B cell (primary cell): Measurements from ENCODE around the gene IGBP1. TPM values are rescaled to one million over a fixed set of nuclear protein-coding genes. Genes with fewer than 3 reads are reported as not detected.

Experiments used
- ATAC-seq: fragments of 200-7000 bp; cut with Tn5 transposase; one replicate; pipeline ENCODE4 v1.10.0; 2021; ENCODE audit warnings: low read depth, mild to moderate bottlenecking, moderate number of reproducible peaks, moderate library complexity
- CTCF ChIA-PET: fragments of 350-600 bp; sonication (Branson Sonifier 250); formaldehyde crosslinking; loops from one replicate; lab custom pipeline; 2021; ENCODE audit warnings: antibody characterized with exemption, inconsistent platforms; lab: Charles Lee
- POLR2A ChIA-PET: fragments of 350-600 bp; sonication (Branson Sonifier 250); formaldehyde crosslinking; loops from one replicate; lab custom pipeline; 2021; ENCODE audit warnings: antibody characterized with exemption; lab: Charles Lee
- DNase-seq: peaks from one replicate; pipeline ENCODE4 v3.0.0; 2013
- H2AFZ ChIP-seq: 2 replicates; pipeline ENCODE4 v1.6.1; 2012; ENCODE audit warnings: mild to moderate bottlenecking, low read depth, low read length; ENCODE audit not compliant: insufficient read depth, poor library complexity, severe bottlenecking
- H3K27ac ChIP-seq, 2 donors: 1 replicate in 1 of 2; 2 replicates in 1 of 2; pipeline ENCODE4 v1.5.1; 2012 to 2013; ENCODE audit warnings: low read length in 2 of 2, mild to moderate bottlenecking in 2 of 2, moderate library complexity in 1 of 2
- H3K27me3 ChIP-seq, 4 experiments: fragments of 200-600 bp in 1 of 4; sonication (generic) in 1 of 4; replicated peaks in 1 of 4; 1 replicate in 2 of 4; 2 replicates in 2 of 4; pipeline versions ENCODE4 v1.6.1 to v1.7.0; 2013 to 2016; ENCODE audit warnings: low read length in 3 of 4, mild to moderate bottlenecking in 2 of 4, mixed read lengths in 1 of 4, moderate library complexity in 1 of 4; ENCODE audit not compliant: insufficient read depth in 4 of 4, control insufficient read depth in 3 of 4; ENCODE audit errors: control extremely low read depth in 1 of 4
- H3K36me3 ChIP-seq, 2 experiments: replicated peaks in 1 of 2; 1 replicate in 1 of 2; 2 replicates in 1 of 2; pipeline versions ENCODE4 v1.6.1 to v1.7.1; 2013; ENCODE audit warnings: low read length in 1 of 2; ENCODE audit not compliant: insufficient read depth in 2 of 2, control insufficient read depth in 1 of 2; ENCODE audit errors: control extremely low read depth in 1 of 2, extremely low read depth in 1 of 2
- H3K4me1 ChIP-seq, 2 donors: fragments of 200-600 bp in 1 of 2; sonication (generic) in 1 of 2; 1 replicate in 1 of 2; 2 replicates in 1 of 2; pipeline versions ENCODE4 v1.5.1 to v1.6.1; 2013 to 2017; ENCODE audit warnings: low read length in 2 of 2; ENCODE audit not compliant: control insufficient read depth in 2 of 2, insufficient read depth in 2 of 2
- H3K4me2 ChIP-seq: replicated peaks from 2 replicates; pipeline ENCODE3; 2012; ENCODE audit warnings: mild to moderate bottlenecking, low read depth, low read length; ENCODE audit not compliant: poor library complexity, severe bottlenecking
- H3K4me3 ChIP-seq, 5 experiments: fragments of 200-600 bp in 1 of 5; sonication (generic) in 1 of 5; 1 replicate in 3 of 5; 2 replicates in 2 of 5; pipeline versions ENCODE4 v1.5.1 to v1.7.0; 2011 to 2016; ENCODE audit warnings: low read length in 4 of 5, mild to moderate bottlenecking in 4 of 5, low read depth in 2 of 5, control low read depth in 1 of 5, moderate library complexity in 1 of 5; ENCODE audit not compliant: insufficient read depth in 1 of 5; ENCODE audit errors: control extremely low read depth in 1 of 5, extremely low read depth in 1 of 5
- H3K79me2 ChIP-seq: fragments of 200-600 bp; sonication (generic); one replicate; pipeline ENCODE4 v1.6.0; 2016; ENCODE audit warnings: low read length; ENCODE audit not compliant: control insufficient read depth, insufficient read depth
- H3K9ac ChIP-seq: fragments of 200-600 bp; sonication (generic); 2 replicates; pipeline ENCODE4 v1.6.1; 2017; ENCODE audit warnings: mild to moderate bottlenecking, low read length, moderate library complexity
- H3K9me3 ChIP-seq, 3 donors: one replicate each; pipeline versions ENCODE4 v1.6.1 to v1.7.1; 2013; ENCODE audit warnings: low read length in 2 of 3; ENCODE audit not compliant: control insufficient read depth in 2 of 3, insufficient read depth in 1 of 3; ENCODE audit errors: control extremely low read depth in 1 of 3
- H4K20me1 ChIP-seq: 2 replicates; pipeline ENCODE4 v1.6.0; 2012; ENCODE audit warnings: mild to moderate bottlenecking, low read length; ENCODE audit not compliant: insufficient read depth, control insufficient read depth, poor library complexity, severe bottlenecking
- H3K27ac Mint-ChIP-seq: one replicate; pipeline ENCODE4 v1.8.0; 2021; ENCODE audit warnings: mixed read lengths
- H3K27me3 Mint-ChIP-seq: one replicate; pipeline ENCODE4 v1.8.0; 2021; ENCODE audit warnings: mixed read lengths
- H3K4me1 Mint-ChIP-seq: one replicate; pipeline ENCODE4 v1.8.0; 2021; ENCODE audit warnings: mixed read lengths
- H3K4me3 Mint-ChIP-seq: one replicate; pipeline ENCODE4 v1.8.0; 2021; ENCODE audit warnings: mixed read lengths
- H3K9me3 Mint-ChIP-seq: one replicate; pipeline ENCODE4 v1.8.0; 2022; ENCODE audit warnings: mixed read lengths; ENCODE audit not compliant: insufficient read depth
- CTCF ChIP-seq: fragments of 200-600 bp; IDR thresholded peaks from one replicate; pipeline ENCODE4 v1.8.0; 2022; ENCODE audit warnings: antibody characterized with exemption, mild to moderate bottlenecking
- EZH2 ChIP-seq: IDR thresholded peaks from 2 replicates; pipeline ENCODE4 v1.6.1; 2012; ENCODE audit warnings: borderline replicate concordance, low read depth, mild to moderate bottlenecking, moderate library complexity, low read length; ENCODE audit not compliant: insufficient read depth, poor library complexity, severe bottlenecking
- WGBS: methylation state at CpG from one replicate; pipeline ENCODE4 v1.1.5; 2013; ENCODE audit warnings: missing lambda C conversion rate; ENCODE audit not compliant: insufficient coverage; 5-methylcytosine and 5-hydroxymethylcytosine counted together
- intact Hi-C: fragments of 100-400 bp; cut with micrococcal nuclease; formaldehyde crosslinking; loops from one replicate; pipeline ENCODE4 v1.10.0; 2022
- polyA plus RNA-seq: library from polyadenylated mRNA; depleted of rRNA; stranded (reverse); fragments of >200 nt; gene quantifications from 2 replicates; pipeline ENCODE4 v1.2.3, GENCODE V29; 2012
- total RNA-seq, 2 donors: library from RNA; stranded (reverse); fragments of 120-200 nt in 1 of 2; gene quantifications; 1 replicate in 1 of 2; 2 replicates in 1 of 2; pipeline versions ENCODE4 v1.2.3 to v1.2.4, GENCODE V29; 2013 to 2022

IGBP1 gene
- total and polyA plus RNA-seq, 2 donors (not counting 1 experiment from before 2014, with no cell fraction given): 45.3 to 54.7 TPM

GRCh38 chrX:70088751-70089150 is 44.5 kb upstream of the IGBP1 start:
- H3K27ac ChIP-seq: no peak overlapping the region
- Mint-ChIP-seq H3K9me3 (no peaks in the 10 kb centered on the region), H3K27ac (no peak overlapping the region), H3K4me1 (no peaks in the 10 kb centered on the region), H3K4me3 (no peak overlapping the region), H3K27me3 (no peaks in the 10 kb centered on the region)
- ChIA-PET POLR2A (no interaction called here), CTCF (no interaction called here)
- DNase-seq (no peak), ATAC-seq (no peak)
- intact Hi-C loops: no loop called here
- H3K4me2 ChIP-seq: no peak overlapping the region
- no peak overlapping the region for H3K9ac ChIP-seq
- H4K20me1 ChIP-seq: no peaks in the 10 kb centered on the region
- TF ChIP-seq EZH2 (no peak), CTCF (no peak)
- H3K27me3 ChIP-seq: no peaks in the 10 kb centered on the region
- no peaks in the 10 kb centered on the region for H3K36me3 ChIP-seq
- no peak overlapping the region for H2AFZ ChIP-seq
- no peaks in the 10 kb centered on the region for H3K4me1 ChIP-seq
- H3K9me3 ChIP-seq: no peaks in the 10 kb centered on the region
- H3K4me3 ChIP-seq: no peak overlapping the region
- H3K79me2 ChIP-seq: no peaks in the 10 kb centered on the region

GRCh38 chrX:70089604-70090297 is 43.5 kb upstream of the IGBP1 start:
- POLR2A ChIA-PET: no interaction called here
- TF ChIP-seq EZH2: no peak
- no peak for TF ChIP-seq CTCF
- CTCF ChIA-PET: no interaction called here

More at GRCh38 chrX:70089604-70090297, 43.5 kb upstream of the IGBP1 start:
- H3K79me2 ChIP-seq: no peaks in the 10 kb centered on the region
- intact Hi-C loops: no loop called here
- H3K27me3 ChIP-seq: no peaks in the 10 kb centered on the region
- ATAC-seq: no peak
- no peaks in the 10 kb centered on the region for H3K9me3 Mint-ChIP-seq
- no peaks in the 10 kb centered on the region for H3K36me3 ChIP-seq
- H3K4me3 Mint-ChIP-seq: no peak overlapping the region
- no peaks in the 10 kb centered on the region for H4K20me1 ChIP-seq
- no peaks in the 10 kb centered on the region for H3K4me1 Mint-ChIP-seq
- H3K4me1 ChIP-seq: no peaks in the 10 kb centered on the region
- H3K27ac ChIP-seq: no peak overlapping the region
- no peaks in the 10 kb centered on the region for H3K27me3 Mint-ChIP-seq
- no peak overlapping the region for H3K4me2 ChIP-seq
- no peaks in the 10 kb centered on the region for H3K9me3 ChIP-seq
- H3K9ac ChIP-seq: no peak overlapping the region
- no CpG with 5 or more reads among the region's 1 CpG for WGBS
- H3K4me3 ChIP-seq: no peak overlapping the region
- no peak overlapping the region for H3K27ac Mint-ChIP-seq
- no peak for DNase-seq
- H2AFZ ChIP-seq: no peak overlapping the region
